AG10803 (cell line): ENCODE results near the gene S100A8.

Experiments used
- DNase-seq: peaks from one replicate; pipeline ENCODE4 v3.0.0; 2010; ENCODE audit warnings: low read depth
- H3K4me3 ChIP-seq: 2 replicates; pipeline ENCODE4 v1.5.1; 2011; ENCODE audit warnings: mild to moderate bottlenecking, low read length, control low read depth
- CTCF ChIP-seq: conservative IDR thresholded peaks from 2 replicates; pipeline ENCODE4 v1.5.1; 2011; ENCODE audit warnings: mild to moderate bottlenecking, low read length, control low read depth, inconsistent platforms

The S100A8 gene

GRCh38 chr1:153361480-153362109 is 29.3 kb downstream of the S100A8 start:
- no peak for TF ChIP-seq CTCF
- no peak for DNase-seq
- no peak overlapping the region for H3K4me3 ChIP-seq

GRCh38 chr1:153360592-153361479 is 30.0 kb downstream of the S100A8 start:
- H3K4me3 ChIP-seq = no peak overlapping the region
- DNase-seq = no peak
- TF ChIP-seq CTCF = no peak

- no peak for TF ChIP-seq CTCF
- no peak overlapping the region for H3K4me3 ChIP-seq
- no peak for DNase-seq
Measured at GRCh38 chr1:153360190-153360589, 30.7 kb downstream of the S100A8 start.

GRCh38 chr1:153359241-153359640 is 31.6 kb downstream of the S100A8 start:
- TF ChIP-seq CTCF = no peak
- no peak overlapping the region for H3K4me3 ChIP-seq
- no peak for DNase-seq

GRCh38 chr1:153358691-153358975 is 32.2 kb downstream of the S100A8 start:
- H3K4me3 ChIP-seq = no peak overlapping the region
- DNase-seq = no peak
- no peak for TF ChIP-seq CTCF

GRCh38 chr1:153357853-153358690 is 32.8 kb downstream of the S100A8 start, which contains the start of gene S100A9:
Gene S100A9 (plus strand): TSS chr1:153357854. CDS start chr1:153358284, 430 bp downstream.
- H3K4me3 ChIP-seq = no peak within 1 kb of the TSS
- TF ChIP-seq CTCF = no peak
- DNase-seq = no peak
